CD4-positive, CD25-positive, alpha-beta regulatory T cell (primary cell): ENCODE results near the gene TRAF7. TPM values are rescaled to one million over a fixed set of nuclear protein-coding genes. Genes with fewer than 3 reads are reported as not detected.

Experiments used
- ATAC-seq, 2 donors: fragments of 150-1000 bp; cut with Tn5 transposase; one replicate each; pipeline ENCODE4 v1.10.0; 2021; ENCODE audit warnings: low read depth in 2 of 2, moderate number of reproducible peaks in 2 of 2, moderate library complexity in 1 of 2
- DNase-seq, 3 donors: peaks; one replicate each; pipeline versions ENCODE4 v3.0.0 to v3.0.0-alpha.2; 2012 to 2022; ENCODE audit warnings: mixed read lengths in 1 of 3
- H3K27ac ChIP-seq: one replicate; pipeline ENCODE4 v1.7.0; 2013; ENCODE audit warnings: mild to moderate bottlenecking, low read length; ENCODE audit not compliant: insufficient read depth, poor library complexity, severe bottlenecking
- H3K27me3 ChIP-seq: one replicate; pipeline ENCODE4 v1.7.0; 2013; ENCODE audit warnings: low read length; ENCODE audit not compliant: control insufficient read depth, insufficient read depth
- H3K36me3 ChIP-seq: one replicate; pipeline ENCODE4 v1.7.0; 2013; ENCODE audit warnings: mild to moderate bottlenecking, low read length, moderate library complexity; ENCODE audit not compliant: control insufficient read depth, insufficient read depth
- H3K4me1 ChIP-seq: 2 replicates; pipeline ENCODE4 v1.7.0; 2013; ENCODE audit warnings: mild to moderate bottlenecking, low read length; ENCODE audit not compliant: insufficient read depth, control insufficient read depth, poor library complexity, severe bottlenecking
- H3K4me3 ChIP-seq: one replicate; pipeline ENCODE4 v1.7.0; 2013; ENCODE audit warnings: low read depth, mild to moderate bottlenecking, low read length, moderate library complexity
- H3K9me3 ChIP-seq, 2 experiments: 1 replicate in 1 of 2; 2 replicates in 1 of 2; pipeline ENCODE4 v1.7.0; 2013; ENCODE audit warnings: low read length in 2 of 2, mild to moderate bottlenecking in 1 of 2, moderate library complexity in 1 of 2; ENCODE audit not compliant: control insufficient read depth in 2 of 2
- H3K27ac Mint-ChIP-seq, 3 donors: one replicate each; pipeline ENCODE4 v1.8.0; 2020 to 2022; ENCODE audit warnings: mild to moderate bottlenecking in 3 of 3, mixed read lengths in 3 of 3, moderate library complexity in 2 of 3
- H3K27me3 Mint-ChIP-seq: one replicate; pipeline ENCODE4 v1.8.0; 2022; ENCODE audit warnings: mild to moderate bottlenecking, mixed read lengths
- H3K36me3 Mint-ChIP-seq: one replicate; pipeline ENCODE4 v1.8.0; 2020; ENCODE audit warnings: mixed read lengths
- H3K4me1 Mint-ChIP-seq, 4 donors: one replicate each; pipeline ENCODE4 v1.8.0; 2020 to 2022; ENCODE audit warnings: mixed read lengths in 4 of 4, mild to moderate bottlenecking in 1 of 4
- H3K4me3 Mint-ChIP-seq, 4 donors: one replicate each; pipeline ENCODE4 v1.8.0; 2020 to 2022; ENCODE audit warnings: mild to moderate bottlenecking in 4 of 4, mixed read lengths in 4 of 4, moderate library complexity in 3 of 4
- H3K9me3 Mint-ChIP-seq, 7 donors: one replicate each; pipeline ENCODE4 v1.8.0; 2020 to 2022; ENCODE audit warnings: mixed read lengths in 7 of 7, mild to moderate bottlenecking in 3 of 7, moderate library complexity in 2 of 7
- polyA plus RNA-seq, 4 donors: library from polyadenylated mRNA; unstranded; fragments of 300-500 nt; fragmentation: Illumina TruSeq; gene quantifications; one replicate each; pipeline ENCODE4 v1.2.3, GENCODE V29; 2021
- total RNA-seq: library from RNA; stranded (reverse); gene quantifications from one replicate; pipeline ENCODE4 v1.2.3, GENCODE V29; 2022

TRAF7 gene
- total and polyA plus RNA-seq, 5 donors from 2014 or later: 4.0 to 33.4 (median 4.9) TPM

DNA sequence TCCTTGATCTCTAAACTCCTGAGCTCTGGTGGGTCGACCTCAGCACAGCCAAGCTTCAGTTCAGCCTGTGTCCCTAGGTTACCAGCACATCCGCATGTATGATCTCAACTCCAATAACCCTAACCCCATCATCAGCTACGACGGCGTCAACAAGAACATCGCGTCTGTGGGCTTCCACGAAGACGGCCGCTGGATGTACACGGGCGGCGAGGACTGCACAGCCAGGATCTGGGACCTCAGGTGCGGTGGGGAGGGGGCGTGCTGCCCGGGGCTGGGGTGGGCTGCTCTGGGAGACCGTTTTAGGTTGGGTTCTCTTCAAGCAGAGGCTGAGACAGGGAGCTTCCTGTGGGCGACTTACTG is 50.8 kb downstream of the TRAF7 start:
- no peak for DNase-seq
- no peak for ATAC-seq
- Histone ChIP-seq H3K27me3 (no peaks in the 10 kb centered on the region), H3K9me3 (no peaks in the 10 kb centered on the region), H3K36me3 (peaks cover 9% of the 10 kb centered on the region), H3K27ac (peak overlapping the region; percentile 92), H3K4me1 (peaks cover 18% of the 10 kb centered on the region), H3K4me3 (no peak overlapping the region)
- Mint-ChIP-seq H3K4me1 (peaks cover 0 to 20% (median 3%) of the 10 kb centered on the region in 4 donors), H3K9me3 (peaks cover 0 to 1% (median 0%) of the 10 kb centered on the region in 7 donors), H3K27ac (peak overlapping the region in 2 of 3 donors; percentile 20 to 52), H3K27me3 (peaks cover 8% of the 10 kb centered on the region), H3K4me3 (peak overlapping the region in 3 of 4 donors; percentile 78 to 80 (median 79)), H3K36me3 (no peaks in the 10 kb centered on the region)

DNA sequence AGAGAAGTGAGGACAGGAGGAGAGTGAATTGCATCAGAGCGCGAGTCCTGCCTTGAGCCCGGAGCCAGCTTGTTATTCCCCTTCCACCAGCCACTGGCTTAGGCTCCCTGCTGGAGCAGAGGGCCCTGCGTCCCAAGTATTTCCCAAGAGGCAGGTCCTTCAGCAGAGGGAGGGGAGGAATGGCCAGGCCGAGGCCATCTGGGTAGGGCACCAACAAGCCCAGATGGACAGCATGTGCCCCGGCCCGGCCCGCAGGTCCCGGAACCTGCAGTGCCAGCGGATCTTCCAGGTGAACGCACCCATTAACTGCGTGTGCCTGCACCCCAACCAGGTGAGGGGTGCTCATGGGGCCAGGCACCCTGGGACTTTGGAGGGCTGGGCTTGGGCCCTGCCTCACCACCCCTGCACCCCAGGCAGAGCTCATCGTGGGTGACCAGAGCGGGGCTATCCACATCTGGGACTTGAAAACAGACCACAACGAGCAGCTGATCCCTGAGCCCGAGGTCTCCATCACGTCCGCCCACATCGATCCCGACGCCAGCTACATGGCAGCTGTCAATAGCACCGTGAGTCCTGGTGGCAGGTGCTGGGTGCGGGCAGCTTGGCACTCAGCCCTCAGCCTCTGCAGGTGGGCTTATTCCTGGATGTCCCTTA is 51.3 kb downstream of the TRAF7 start:
- peaks cover 0 to 20% (median 3%) of the 10 kb centered on the region in 4 donors for H3K4me1 Mint-ChIP-seq
- no peak overlapping the region for H3K27ac ChIP-seq
- peak overlapping the region in 1 of 3 donors; percentile 62 for H3K27ac Mint-ChIP-seq

DNA sequence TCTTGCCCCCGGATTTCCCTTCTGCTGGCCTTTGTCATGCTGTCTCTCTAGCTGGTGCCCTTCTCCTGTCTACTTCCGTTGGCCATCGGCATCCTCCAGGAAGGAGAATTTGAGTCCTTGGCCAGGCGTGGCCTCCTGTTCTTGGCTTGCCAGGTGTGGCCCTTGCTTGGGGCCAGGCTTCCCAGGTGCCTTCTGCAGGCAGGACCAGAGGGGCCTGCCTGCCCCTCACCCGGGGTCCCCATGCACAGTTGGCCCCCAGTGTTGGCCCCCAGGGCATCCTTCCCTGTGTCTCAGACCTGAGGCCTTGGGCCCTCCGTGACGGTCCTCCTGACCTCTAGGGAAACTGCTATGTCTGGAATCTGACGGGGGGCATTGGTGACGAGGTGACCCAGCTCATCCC is 52.3 kb downstream of the TRAF7 start:
- DNase-seq: no peak
- H3K9me3 Mint-ChIP-seq: peaks cover 0 to 1% (median 0%) of the 10 kb centered on the region in 7 donors
- peak overlapping the region in 3 of 4 donors; percentile 65 to 84 (median 72) for H3K4me3 Mint-ChIP-seq
- peak overlapping the region in 1 of 3 donors; percentile 62 for H3K27ac Mint-ChIP-seq
- Histone ChIP-seq H3K36me3 (peaks cover 9% of the 10 kb centered on the region), H3K27me3 (no peaks in the 10 kb centered on the region), H3K9me3 (no peaks in the 10 kb centered on the region), H3K4me1 (peaks cover 22% of the 10 kb centered on the region), H3K27ac (no peak overlapping the region), H3K4me3 (no peak overlapping the region)
- no peaks in the 10 kb centered on the region for H3K36me3 Mint-ChIP-seq
- H3K4me1 Mint-ChIP-seq: peaks cover 0 to 28% (median 5%) of the 10 kb centered on the region in 4 donors
- no peak for ATAC-seq
- H3K27me3 Mint-ChIP-seq: peaks cover 4% of the 10 kb centered on the region

More for the DNA sequence above, 51.3 kb downstream of the TRAF7 start:
- peaks cover 18% of the 10 kb centered on the region for H3K4me1 ChIP-seq
- ATAC-seq (no peak), DNase-seq (no peak)
- H3K36me3 Mint-ChIP-seq: no peaks in the 10 kb centered on the region
- peak overlapping the region; percentile 43 to 84 (median 80) for H3K4me3 Mint-ChIP-seq
- peaks cover 9% of the 10 kb centered on the region for H3K36me3 ChIP-seq
- no peak overlapping the region for H3K4me3 ChIP-seq
- H3K27me3 ChIP-seq: no peaks in the 10 kb centered on the region
- H3K27me3 Mint-ChIP-seq: peaks cover 8% of the 10 kb centered on the region
- H3K9me3 Mint-ChIP-seq: peaks cover 0 to 1% (median 0%) of the 10 kb centered on the region in 7 donors
- no peaks in the 10 kb centered on the region for H3K9me3 ChIP-seq

DNA sequence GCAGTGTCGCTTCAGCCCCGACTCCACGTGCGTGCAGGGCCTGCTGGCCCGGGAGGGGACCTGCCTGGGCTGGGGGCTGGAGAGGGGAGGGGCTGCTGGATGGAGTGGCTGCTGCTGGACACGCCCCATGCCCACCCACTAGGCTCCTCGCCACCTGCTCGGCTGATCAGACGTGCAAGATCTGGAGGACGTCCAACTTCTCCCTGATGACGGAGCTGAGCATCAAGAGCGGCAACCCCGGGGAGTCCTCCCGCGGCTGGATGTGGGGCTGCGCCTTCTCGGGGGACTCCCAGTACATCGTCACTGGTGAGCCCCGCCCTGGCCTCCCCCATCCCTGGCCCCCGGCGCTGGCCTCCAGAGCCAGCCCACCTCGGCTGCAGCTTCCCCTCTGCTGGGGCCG is 52.7 kb downstream of the TRAF7 start:
- Histone ChIP-seq H3K36me3 (peaks cover 9% of the 10 kb centered on the region), H3K27me3 (no peaks in the 10 kb centered on the region), H3K4me1 (peaks cover 26% of the 10 kb centered on the region), H3K27ac (no peak overlapping the region), H3K9me3 (no peaks in the 10 kb centered on the region), H3K4me3 (no peak overlapping the region)
- DNase-seq: no peak
- H3K4me1 Mint-ChIP-seq: peaks cover 0 to 33% (median 7%) of the 10 kb centered on the region in 4 donors
- peaks cover 0 to 1% (median 0%) of the 10 kb centered on the region in 7 donors for H3K9me3 Mint-ChIP-seq
- H3K27me3 Mint-ChIP-seq: peaks cover 3% of the 10 kb centered on the region
- no peak for ATAC-seq
- peak overlapping the region in 1 of 4 donors; percentile 84 for H3K4me3 Mint-ChIP-seq
- no peak overlapping the region for H3K27ac Mint-ChIP-seq
- no peaks in the 10 kb centered on the region for H3K36me3 Mint-ChIP-seq

DNA sequence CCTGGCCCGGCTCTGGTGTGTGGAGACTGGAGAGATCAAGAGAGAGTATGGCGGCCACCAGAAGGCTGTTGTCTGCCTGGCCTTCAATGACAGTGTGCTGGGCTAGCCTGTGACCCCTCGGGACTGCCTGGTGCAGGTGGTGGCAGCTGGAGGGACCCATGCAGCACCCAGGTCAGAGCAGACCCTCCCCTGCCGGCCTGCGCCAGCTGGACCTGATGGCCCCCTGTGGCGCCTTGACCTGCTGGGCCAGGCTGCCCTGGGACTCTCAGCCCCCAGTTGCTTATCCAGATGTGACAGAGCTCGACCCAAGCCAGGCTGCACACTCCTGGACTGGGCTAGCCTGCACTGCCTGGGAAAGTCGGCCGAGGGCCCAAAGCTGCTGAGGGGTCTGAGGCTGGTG is 53.2 kb downstream of the TRAF7 start:
- DNase-seq (no peak), ATAC-seq (no peak)
- H3K27ac Mint-ChIP-seq: no peak overlapping the region
- H3K27me3 ChIP-seq: no peaks in the 10 kb centered on the region
- H3K36me3 ChIP-seq: peaks cover 9% of the 10 kb centered on the region
- no peaks in the 10 kb centered on the region for H3K36me3 Mint-ChIP-seq
- no peaks in the 10 kb centered on the region for H3K27me3 Mint-ChIP-seq
- no peak overlapping the region for H3K27ac ChIP-seq
- no peaks in the 10 kb centered on the region for H3K9me3 ChIP-seq
- H3K9me3 Mint-ChIP-seq: peaks cover 0 to 1% (median 0%) of the 10 kb centered on the region in 7 donors
- H3K4me1 ChIP-seq: peaks cover 31% of the 10 kb centered on the region
- no peak overlapping the region for H3K4me3 ChIP-seq
- no peak overlapping the region for H3K4me3 Mint-ChIP-seq
- peaks cover 0 to 37% (median 12%) of the 10 kb centered on the region in 4 donors for H3K4me1 Mint-ChIP-seq

DNA sequence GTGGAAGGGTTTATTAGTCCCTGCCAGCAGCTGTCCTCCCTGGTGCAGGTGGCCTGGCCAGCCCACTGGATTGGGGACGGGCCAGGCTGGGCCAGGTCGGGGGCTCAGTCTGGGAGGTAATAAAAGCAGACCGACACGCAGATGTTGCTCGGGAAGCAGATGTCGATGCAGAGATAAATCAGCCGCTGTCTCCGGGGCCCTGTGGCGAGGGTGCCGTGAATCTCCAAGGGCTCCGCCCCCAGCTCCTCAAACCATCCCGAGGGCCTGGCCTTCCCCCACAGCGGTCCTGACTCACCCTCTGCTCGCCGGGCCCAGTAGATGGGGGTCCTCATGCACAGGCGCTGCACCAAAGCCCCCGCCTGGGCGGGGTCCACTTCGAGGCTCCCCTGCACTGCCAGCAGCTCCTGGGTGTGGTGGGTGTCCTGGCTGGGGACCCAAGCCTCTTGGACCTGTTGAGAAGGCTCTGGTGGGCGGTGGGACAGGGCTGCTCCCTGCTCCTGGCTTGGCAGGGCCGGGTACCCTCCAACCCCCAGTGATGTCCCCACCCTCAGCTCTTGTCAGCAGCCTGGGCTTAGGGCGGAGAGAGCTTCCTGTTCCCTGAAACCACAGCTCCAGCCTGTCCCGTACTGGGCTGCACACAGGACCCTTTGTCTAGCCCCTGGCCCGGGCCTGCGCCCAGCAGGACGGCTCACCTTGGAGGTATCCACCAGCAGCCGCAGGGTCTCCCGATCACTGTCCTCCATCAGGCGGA is 53.9 kb downstream of the TRAF7 start:
- no peaks in the 10 kb centered on the region for H3K36me3 Mint-ChIP-seq
- H3K9me3 Mint-ChIP-seq: peaks cover 0 to 1% (median 0%) of the 10 kb centered on the region in 7 donors
- H3K4me1 Mint-ChIP-seq: peaks cover 0 to 36% (median 11%) of the 10 kb centered on the region in 4 donors
- H3K27me3 Mint-ChIP-seq: no peaks in the 10 kb centered on the region
- no peaks in the 10 kb centered on the region for H3K27me3 ChIP-seq
- no peaks in the 10 kb centered on the region for H3K9me3 ChIP-seq
- H3K4me3 ChIP-seq: no peak overlapping the region
- H3K36me3 ChIP-seq: peaks cover 9% of the 10 kb centered on the region
- peak overlapping the region in 1 of 4 donors; percentile 43 for H3K4me3 Mint-ChIP-seq
- no peak overlapping the region for H3K27ac Mint-ChIP-seq
- ATAC-seq (no peak), DNase-seq (no peak)
- peaks cover 36% of the 10 kb centered on the region for H3K4me1 ChIP-seq
- H3K27ac ChIP-seq: no peak overlapping the region

DNA sequence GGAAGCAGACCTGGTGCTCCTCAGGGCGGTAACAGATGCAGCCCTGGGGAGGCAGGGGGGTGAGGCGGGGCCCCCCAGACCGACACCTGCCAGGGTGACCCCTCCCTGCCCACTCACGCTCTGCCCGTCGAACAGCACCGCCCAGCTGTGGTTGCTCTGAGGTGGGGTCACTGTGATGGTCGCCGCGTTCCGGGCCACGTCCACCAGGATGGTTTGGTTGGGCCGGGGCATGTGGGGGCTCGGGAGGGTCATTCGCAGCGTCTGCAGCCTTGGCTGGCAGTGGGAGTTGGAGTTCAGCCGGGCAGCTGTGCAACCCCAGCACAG is 54.4 kb downstream of the TRAF7 start:
- peaks cover 9% of the 10 kb centered on the region for H3K36me3 ChIP-seq
- no peak overlapping the region for H3K4me3 Mint-ChIP-seq
- ATAC-seq (no peak), DNase-seq (no peak)
- H3K4me1 ChIP-seq: peaks cover 31% of the 10 kb centered on the region
- H3K9me3 Mint-ChIP-seq: peaks cover 0 to 1% (median 0%) of the 10 kb centered on the region in 7 donors
- no peak overlapping the region for H3K27ac ChIP-seq
- no peaks in the 10 kb centered on the region for H3K27me3 Mint-ChIP-seq
- no peak overlapping the region for H3K27ac Mint-ChIP-seq
- H3K4me1 Mint-ChIP-seq: peaks cover 0 to 32% (median 10%) of the 10 kb centered on the region in 4 donors
- H3K27me3 ChIP-seq: no peaks in the 10 kb centered on the region
- no peaks in the 10 kb centered on the region for H3K36me3 Mint-ChIP-seq
- H3K9me3 ChIP-seq: no peaks in the 10 kb centered on the region
- H3K4me3 ChIP-seq: no peak overlapping the region
